ENCODE results near the gene DNHD1.

DNHD1 gene

GRCh38 chr11:6554828-6555706 is 58.0 kb downstream of the DNHD1 start:
- Histone ChIP-seq H3K4me2 (ENCODE audit: low read length) (no peak overlapping the region), H3K36me3 (ENCODE audit: control insufficient read depth, low read length) (no peaks in the 10 kb centered on the region), H3K4me3 (ENCODE audit: low read length) (no peak overlapping the region), H3K79me2 (ENCODE audit: control insufficient read depth, low read length) (no peaks in the 10 kb centered on the region), H4K20me1 (ENCODE audit: control insufficient read depth, insufficient read depth, low read depth, low read length) (no peaks in the 10 kb centered on the region), H3K9me3 (ENCODE audit: control insufficient read depth, insufficient read depth, low read length) (no peaks in the 10 kb centered on the region), H3F3A (ENCODE audit: control insufficient read depth, insufficient read depth) (no peaks in the 10 kb centered on the region), H3K4me1 (ENCODE audit: control insufficient read depth, low read length) (no peaks in the 10 kb centered on the region), H3K9me2 (replicated peaks; ENCODE audit: control insufficient read depth, low read length) (no peaks in the 10 kb centered on the region), H3K27me3 (ENCODE audit: control insufficient read depth, low read length) (no peaks in the 10 kb centered on the region), H3K27ac (ENCODE audit: low read depth, low read length) (no peak overlapping the region)
- TF ChIP-seq EZH2phosphoT487 (IDR thresholded peaks at IDR 0.05; ENCODE audit: borderline replicate concordance, low read length) (no peak), CTCF (IDR thresholded peaks at IDR 0.05; ENCODE audit: low read depth, low read length, poor library complexity, severe bottlenecking) (no peak)

- H3K4me3 ChIP-seq (ENCODE audit: low read length): no peak overlapping the region
- no peak overlapping the region for H3K4me2 ChIP-seq (ENCODE audit: low read length)
- TF ChIP-seq CTCF (IDR thresholded peaks at IDR 0.05; ENCODE audit: low read depth, low read length, poor library complexity, severe bottlenecking) (no peak), EZH2phosphoT487 (IDR thresholded peaks at IDR 0.05; ENCODE audit: borderline replicate concordance, low read length) (no peak)
- no peaks in the 10 kb centered on the region for H3K36me3 ChIP-seq (ENCODE audit: control insufficient read depth, low read length)
- no peaks in the 10 kb centered on the region for H3K9me3 ChIP-seq (ENCODE audit: control insufficient read depth, insufficient read depth, low read length)
- no peaks in the 10 kb centered on the region for H3K79me2 ChIP-seq (ENCODE audit: control insufficient read depth, low read length)
- H3K27me3 ChIP-seq (ENCODE audit: control insufficient read depth, low read length): no peaks in the 10 kb centered on the region
- H4K20me1 ChIP-seq (ENCODE audit: control insufficient read depth, insufficient read depth, low read depth, low read length): no peaks in the 10 kb centered on the region
- no peaks in the 10 kb centered on the region for H3F3A ChIP-seq (ENCODE audit: control insufficient read depth, insufficient read depth)
- H3K4me1 ChIP-seq (ENCODE audit: control insufficient read depth, low read length): no peaks in the 10 kb centered on the region
- no peaks in the 10 kb centered on the region for H3K9me2 ChIP-seq (replicated peaks; ENCODE audit: control insufficient read depth, low read length)
- no peak overlapping the region for H3K27ac ChIP-seq (ENCODE audit: low read depth, low read length)
Measured at GRCh38 chr11:6556139-6556949, 59.3 kb downstream of the DNHD1 start.

GRCh38 chr11:6557063-6557462 is 60.0 kb downstream of the DNHD1 start:
- TF ChIP-seq CTCF (IDR thresholded peaks at IDR 0.05; ENCODE audit: low read depth, low read length, poor library complexity, severe bottlenecking) (no peak), EZH2phosphoT487 (IDR thresholded peaks at IDR 0.05; ENCODE audit: borderline replicate concordance, low read length) (no peak)
- Histone ChIP-seq H3K36me3 (ENCODE audit: control insufficient read depth, low read length) (no peaks in the 10 kb centered on the region), H3K4me1 (ENCODE audit: control insufficient read depth, low read length) (no peaks in the 10 kb centered on the region), H3K4me3 (ENCODE audit: low read length) (no peak overlapping the region), H3K27me3 (ENCODE audit: control insufficient read depth, low read length) (no peaks in the 10 kb centered on the region), H3K9me2 (replicated peaks; ENCODE audit: control insufficient read depth, low read length) (no peaks in the 10 kb centered on the region), H3K4me2 (ENCODE audit: low read length) (no peak overlapping the region), H3K9me3 (ENCODE audit: control insufficient read depth, insufficient read depth, low read length) (no peaks in the 10 kb centered on the region), H3K27ac (ENCODE audit: low read depth, low read length) (no peak overlapping the region), H4K20me1 (ENCODE audit: control insufficient read depth, insufficient read depth, low read depth, low read length) (no peaks in the 10 kb centered on the region), H3K79me2 (ENCODE audit: control insufficient read depth, low read length) (no peaks in the 10 kb centered on the region), H3F3A (ENCODE audit: control insufficient read depth, insufficient read depth) (no peaks in the 10 kb centered on the region)

Measured in DOHH2 (cell line).